ENCODE data around the gene CASP3.
"Not testable (repeated sequence)": the region's sequence is repeated elsewhere in the genome, so short reads cannot be mapped to it uniquely, and the experiment has no call there.

The CASP3 gene

GRCh38 chr4:184666670-184667069 is 17.4 kb upstream of the CASP3 start:
- TF ChIP-seq CTCF (IDR thresholded peaks at IDR 0.05; ENCODE audit: extremely low read depth, insufficient read depth, missing control alignments) = no peak
- no peak for DNase-seq (ENCODE audit: low spot score)
- in situ Hi-C loops (cut with MboI; ENCODE audit: low pct_unique_long_range_greater_than_20kb, low sequenced_read_pairs, unreplicated experiment) = no loop called here

DNA sequence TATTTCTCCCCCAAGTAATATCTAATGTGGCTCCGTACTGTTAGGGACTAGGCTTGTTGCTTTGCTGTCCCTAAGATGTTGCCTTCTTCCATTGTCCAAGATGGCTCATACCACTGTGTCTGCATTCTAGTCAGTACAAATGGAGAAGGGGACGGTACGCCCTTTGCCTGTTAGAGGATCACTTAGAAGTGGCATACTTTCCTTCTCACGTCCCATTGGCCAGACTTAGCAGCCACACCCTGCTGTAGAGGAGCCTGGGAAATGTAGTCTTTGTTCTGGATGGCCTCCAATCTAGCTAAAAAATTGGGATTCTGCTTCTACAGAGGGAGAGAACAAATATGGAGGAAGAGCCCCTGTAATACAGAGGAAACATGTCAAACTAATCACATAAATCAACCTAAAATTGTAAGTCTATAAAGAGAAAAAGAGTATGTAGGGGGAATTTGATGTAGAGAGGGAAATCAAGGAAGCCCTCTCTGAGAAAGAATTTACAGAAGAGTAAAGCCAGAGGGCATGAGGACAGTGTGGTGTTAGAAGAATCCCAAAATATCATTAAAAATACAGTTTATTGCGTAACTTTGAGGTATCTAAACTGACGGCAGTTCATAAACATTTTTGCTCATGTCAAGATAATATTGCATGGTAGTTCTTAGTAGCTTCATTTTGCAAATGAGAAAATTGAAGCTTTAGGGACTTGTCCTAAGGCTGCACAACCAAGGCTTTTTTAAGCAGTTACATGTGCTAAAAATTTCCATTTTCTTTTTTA is 15.4 kb upstream of the CASP3 start:
- in situ Hi-C loops (cut with MboI; ENCODE audit: low pct_unique_long_range_greater_than_20kb, low sequenced_read_pairs, unreplicated experiment) = no loop called here
- TF ChIP-seq CTCF (IDR thresholded peaks at IDR 0.05; ENCODE audit: extremely low read depth, insufficient read depth, missing control alignments) = no peak
- no peak for DNase-seq (ENCODE audit: low spot score)

DNA sequence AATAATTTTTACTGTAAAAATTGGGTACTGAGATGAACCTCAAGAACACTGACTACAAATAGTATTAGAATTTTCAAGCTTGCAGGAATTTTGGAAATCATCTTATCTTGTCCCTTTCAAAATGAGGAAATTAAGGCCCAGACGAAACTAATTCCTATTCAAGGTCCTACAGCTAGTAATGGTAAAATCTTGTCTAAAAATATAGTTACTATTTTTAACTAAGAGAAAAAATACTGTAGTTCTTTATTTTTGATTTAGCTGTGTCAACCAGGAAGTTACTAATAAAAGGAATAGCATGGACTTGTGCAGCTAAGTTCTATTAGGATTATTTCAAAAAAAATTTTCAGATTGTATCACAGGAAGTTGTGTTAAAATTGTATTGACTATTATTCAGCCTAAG is 13.0 kb upstream of the CASP3 start:
- in situ Hi-C loops (cut with MboI; ENCODE audit: low pct_unique_long_range_greater_than_20kb, low sequenced_read_pairs, unreplicated experiment) = no loop called here
- no peak for TF ChIP-seq CTCF (IDR thresholded peaks at IDR 0.05; ENCODE audit: extremely low read depth, insufficient read depth, missing control alignments)
- no peak for DNase-seq (ENCODE audit: low spot score)

DNA sequence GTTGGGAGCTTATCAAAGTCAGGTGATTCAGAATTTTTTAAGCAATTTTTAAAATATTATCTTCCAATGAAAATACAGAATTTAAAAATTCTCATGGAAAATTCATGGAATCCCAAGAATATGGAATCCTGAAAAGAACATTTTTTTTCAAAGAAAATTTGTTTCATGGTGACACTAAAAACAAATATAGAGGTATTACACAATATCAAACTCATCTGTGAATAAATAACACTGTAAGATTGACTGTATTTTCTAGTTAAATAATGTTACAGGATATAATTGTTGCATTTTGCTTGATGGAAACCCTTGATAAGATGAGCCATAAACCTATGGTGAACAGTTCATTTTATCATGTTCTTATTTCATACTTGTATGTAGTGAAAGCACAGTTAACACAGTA is 11.7 kb upstream of the CASP3 start:
- TF ChIP-seq CTCF (IDR thresholded peaks at IDR 0.05; ENCODE audit: extremely low read depth, insufficient read depth, missing control alignments) = no peak
- in situ Hi-C loops (cut with MboI; ENCODE audit: low pct_unique_long_range_greater_than_20kb, low sequenced_read_pairs, unreplicated experiment) = no loop called here
- DNase-seq (ENCODE audit: low spot score) = no peak

DNA sequence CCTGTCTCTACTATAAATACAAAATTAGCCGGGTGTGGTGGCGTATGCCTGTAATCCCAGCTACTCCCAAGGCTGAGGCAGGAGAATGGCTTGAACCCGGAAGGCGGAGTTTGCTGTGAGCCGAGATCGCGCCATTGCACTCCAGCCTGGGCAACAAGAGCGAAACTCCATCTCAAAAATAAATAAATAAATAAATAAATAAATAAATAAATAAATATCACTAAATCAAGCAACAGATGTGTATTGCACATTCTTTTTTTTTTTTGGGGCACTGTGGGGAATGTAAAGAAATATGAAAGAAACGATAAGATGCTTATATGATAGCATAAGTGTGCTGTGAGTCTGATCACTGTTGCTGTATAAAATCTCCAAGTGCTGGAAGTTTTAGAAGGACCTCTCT is 8.6 kb upstream of the CASP3 start:
- in situ Hi-C loops (cut with MboI; ENCODE audit: low pct_unique_long_range_greater_than_20kb, low sequenced_read_pairs, unreplicated experiment) = not testable (repeated sequence)

GRCh38 chr4:184657144-184657543 is 7.9 kb upstream of the CASP3 start:
- DNase-seq (ENCODE audit: low spot score) = no peak
- in situ Hi-C loops (cut with MboI; ENCODE audit: low pct_unique_long_range_greater_than_20kb, low sequenced_read_pairs, unreplicated experiment) = no loop called here
- no peak for TF ChIP-seq CTCF (IDR thresholded peaks at IDR 0.05; ENCODE audit: extremely low read depth, insufficient read depth, missing control alignments)

More for the DNA sequence above, 8.6 kb upstream of the CASP3 start:
- DNase-seq (ENCODE audit: low spot score) = not testable (repeated sequence)

GRCh38 chr4:184655889-184656869 is 6.9 kb upstream of the CASP3 start:
- TF ChIP-seq CTCF (IDR thresholded peaks at IDR 0.05; ENCODE audit: extremely low read depth, insufficient read depth, missing control alignments) = no peak
- in situ Hi-C loops (cut with MboI; ENCODE audit: low pct_unique_long_range_greater_than_20kb, low sequenced_read_pairs, unreplicated experiment) = no loop called here
- DNase-seq (ENCODE audit: low spot score) = no peak

Data from GM13977 (cell line).